DOHH2 (cell line): ENCODE results near the gene DLGAP1.

Source experiments
- H3F3A ChIP-seq: fragments of 200-600 bp; sonication (generic), shearing (Covaris generic); 2 replicates; pipeline ENCODE4 v1.6.0; 2016; ENCODE audit warnings: antibody characterized with exemption, mild to moderate bottlenecking; ENCODE audit not compliant: control insufficient read depth, insufficient read depth
- H3K27ac ChIP-seq: fragments of 200-600 bp; sonication (generic); 2 replicates; pipeline ENCODE4 v1.5.1; 2014; ENCODE audit warnings: low read depth, mild to moderate bottlenecking, low read length, moderate library complexity
- H3K27me3 ChIP-seq: fragments of 200-600 bp; sonication (generic); 2 replicates; pipeline ENCODE4 v1.6.1; 2014; ENCODE audit warnings: mild to moderate bottlenecking, low read length, mixed read lengths; ENCODE audit not compliant: control insufficient read depth
- H3K36me3 ChIP-seq: fragments of 200-600 bp; sonication (generic); 2 replicates; pipeline ENCODE4 v1.6.1; 2014; ENCODE audit warnings: mild to moderate bottlenecking, low read length, moderate library complexity, mixed read lengths; ENCODE audit not compliant: control insufficient read depth
- H3K4me1 ChIP-seq: fragments of 200-600 bp; sonication (generic); 2 replicates; pipeline ENCODE4 v1.6.1; 2014; ENCODE audit warnings: mild to moderate bottlenecking, low read length, mixed read lengths; ENCODE audit not compliant: control insufficient read depth
- H3K4me2 ChIP-seq: fragments of 200-600 bp; sonication (generic); 2 replicates; pipeline ENCODE4 v1.6.0; 2014; ENCODE audit warnings: mild to moderate bottlenecking, low read length, moderate library complexity
- H3K4me3 ChIP-seq: fragments of 200-600 bp; sonication (generic); 2 replicates; pipeline ENCODE4 v1.5.1; 2014; ENCODE audit warnings: mild to moderate bottlenecking, low read length, mixed read lengths
- H3K79me2 ChIP-seq: fragments of 200-600 bp; sonication (generic); 2 replicates; pipeline ENCODE4 v1.6.1; 2014; ENCODE audit warnings: mild to moderate bottlenecking, low read length, mixed read lengths; ENCODE audit not compliant: control insufficient read depth
- H3K9me2 ChIP-seq: fragments of 200-600 bp; sonication (generic); replicated peaks from 2 replicates; pipeline ENCODE4 v1.6.1; 2014; ENCODE audit warnings: mild to moderate bottlenecking, low read length, mixed read lengths; ENCODE audit not compliant: control insufficient read depth
- H3K9me3 ChIP-seq: fragments of 200-600 bp; sonication (generic); 2 replicates; pipeline ENCODE4 v1.6.1; 2014; ENCODE audit warnings: antibody characterized with exemption, low read length, mixed read lengths; ENCODE audit not compliant: control insufficient read depth, insufficient read depth
- H4K20me1 ChIP-seq: fragments of 200-600 bp; sonication (generic); 2 replicates; pipeline ENCODE4 v1.6.0; 2014; ENCODE audit warnings: low read depth, mild to moderate bottlenecking, antibody characterized with exemption, low read length, moderate library complexity; ENCODE audit not compliant: control insufficient read depth, insufficient read depth
- CTCF ChIP-seq: fragments of 200-600 bp; sonication (generic); IDR thresholded peaks from one replicate; pipeline ENCODE4 v1.5.1; 2014; ENCODE audit warnings: antibody characterized with exemption, mild to moderate bottlenecking, low read depth, low read length; ENCODE audit not compliant: poor library complexity, severe bottlenecking
- EZH2phosphoT487 ChIP-seq: fragments of 200-600 bp; sonication (generic); IDR thresholded peaks from 2 replicates; pipeline ENCODE4 v1.6.1; 2017; ENCODE audit warnings: borderline replicate concordance, mild to moderate bottlenecking, antibody characterized with exemption, low read length, moderate library complexity, mixed read lengths

DLGAP1 gene

DNA sequence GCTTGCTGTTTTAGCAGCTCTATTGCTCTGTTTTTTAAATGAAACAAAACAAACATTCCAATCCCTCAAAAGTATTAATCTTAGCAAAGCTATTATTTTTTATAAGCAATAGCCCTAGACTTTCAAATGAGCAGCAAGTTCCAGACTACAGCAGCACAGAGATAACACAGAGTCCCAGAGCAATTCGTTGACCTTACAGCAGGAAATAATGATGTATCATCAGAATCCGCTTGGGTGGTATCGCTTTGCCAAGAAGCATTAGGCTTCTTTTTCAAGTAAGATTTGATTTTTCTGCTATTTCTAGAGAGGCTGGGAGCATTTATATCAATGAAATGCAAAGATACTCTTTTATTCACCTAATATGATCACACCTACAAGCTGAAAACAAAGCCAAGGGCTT lies 209.7 kb downstream of the DLGAP1 start:
- H3K4me3 ChIP-seq = no peak overlapping the region
- H3K4me1 ChIP-seq = no peaks in the 10 kb centered on the region
- TF ChIP-seq CTCF (no peak), EZH2phosphoT487 (no peak)
- H3K9me2 ChIP-seq = no peaks in the 10 kb centered on the region; the same call in 1 of the 2 replicates
- no peak overlapping the region for H3K4me2 ChIP-seq
- H3K27ac ChIP-seq = no peak overlapping the region
- no peaks in the 10 kb centered on the region for H3K27me3 ChIP-seq
- no peaks in the 10 kb centered on the region for H3K36me3 ChIP-seq
- no peaks in the 10 kb centered on the region for H3F3A ChIP-seq
- H4K20me1 ChIP-seq = no peaks in the 10 kb centered on the region
- no peaks in the 10 kb centered on the region for H3K79me2 ChIP-seq
- H3K9me3 ChIP-seq = no peaks in the 10 kb centered on the region

- H3K36me3 ChIP-seq = no peaks in the 10 kb centered on the region
- H3K9me3 ChIP-seq = no peaks in the 10 kb centered on the region
- no peak for TF ChIP-seq CTCF
- no peak for TF ChIP-seq EZH2phosphoT487
- no peaks in the 10 kb centered on the region for H3K27me3 ChIP-seq
- H3K9me2 ChIP-seq = no peaks in the 10 kb centered on the region; the same call in 1 of the 2 replicates
- no peak overlapping the region for H3K4me2 ChIP-seq
- no peaks in the 10 kb centered on the region for H3K79me2 ChIP-seq
- H3K4me3 ChIP-seq = no peak overlapping the region
- no peaks in the 10 kb centered on the region for H3K4me1 ChIP-seq
- H4K20me1 ChIP-seq = no peaks in the 10 kb centered on the region
- no peak overlapping the region for H3K27ac ChIP-seq
- no peaks in the 10 kb centered on the region for H3F3A ChIP-seq
Observed at GRCh38 chr18:4242431-4243161, 212.5 kb downstream of the DLGAP1 start.

DNA sequence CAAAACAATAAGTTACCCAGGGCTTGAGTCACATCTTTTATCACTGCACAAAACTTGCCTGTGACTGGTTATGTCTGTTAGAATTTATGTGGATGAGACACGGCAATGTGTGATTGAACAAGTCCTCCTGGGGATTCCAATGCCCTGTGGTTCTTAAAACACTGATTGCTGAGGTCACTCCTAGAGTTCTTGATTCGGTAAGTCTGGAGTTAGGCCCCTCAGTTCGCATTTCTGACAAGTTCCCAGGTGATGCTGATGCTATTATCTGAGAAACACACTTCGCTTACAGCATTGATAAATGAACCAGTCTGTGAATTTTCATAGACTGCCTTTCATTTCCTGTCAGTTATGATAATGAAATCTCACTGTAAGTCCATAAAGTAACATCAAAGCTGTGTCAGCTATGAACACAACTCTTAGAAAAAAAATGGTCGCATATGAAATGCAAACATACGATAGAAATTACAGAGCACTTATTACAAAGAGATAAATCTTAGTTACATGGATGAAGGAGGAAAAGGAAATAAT lies 214.0 kb downstream of the DLGAP1 start:
- no peaks in the 10 kb centered on the region for H3K27me3 ChIP-seq
- H3K9me3 ChIP-seq = no peaks in the 10 kb centered on the region
- no peaks in the 10 kb centered on the region for H3F3A ChIP-seq
- no peaks in the 10 kb centered on the region for H3K36me3 ChIP-seq
- TF ChIP-seq EZH2phosphoT487 (no peak), CTCF (no peak)
- no peaks in the 10 kb centered on the region for H3K9me2 ChIP-seq
- H3K4me2 ChIP-seq = no peak overlapping the region
- H3K4me3 ChIP-seq = no peak overlapping the region
- no peak overlapping the region for H3K27ac ChIP-seq
- no peaks in the 10 kb centered on the region for H3K79me2 ChIP-seq
- H3K4me1 ChIP-seq = no peaks in the 10 kb centered on the region
- no peaks in the 10 kb centered on the region for H4K20me1 ChIP-seq
